SK-N-SH (cell line): ENCODE measurements around the gene KRT36. TPM values are rescaled to one million over a fixed set of nuclear protein-coding genes. Genes with fewer than 3 reads are reported as not detected.

Experiments used
- CTCF ChIA-PET: fragments of 300-600, 350-600 bp; formaldehyde crosslinking; extraction: SDS; loops from one replicate; lab custom pipeline; 2021; lab: Yijun Ruan, JAX
- POLR2A ChIA-PET: fragments of 350-600 bp; sonication (Branson Sonifier 250); formaldehyde crosslinking; extraction: SDS; loops from one replicate; lab custom pipeline; 2020; ENCODE audit warnings: antibody characterized with exemption, inconsistent platforms; lab: Yijun Ruan, JAX
- DNase-seq: peaks from one replicate; pipeline ENCODE4 v3.0.0; 2012
- H2AFZ ChIP-seq: fragments of 200-600 bp; sonication (generic); 2 replicates; pipeline ENCODE4 v1.8.1; 2016; ENCODE audit warnings: antibody characterized with exemption, mild to moderate bottlenecking, low read depth
- H3F3A ChIP-seq: fragments of 200-600 bp; sonication (generic); replicated peaks from 2 replicates; pipeline ENCODE3; 2016; ENCODE audit warnings: antibody characterized with exemption, mild to moderate bottlenecking; ENCODE audit not compliant: insufficient read depth
- H3K27ac ChIP-seq, 2 experiments: fragments of 200-500 bp in 1 of 2; fragments of 200-600 bp in 1 of 2; sonication (Bioruptor generic) in 1 of 2; sonication (generic), shearing (Covaris generic) in 1 of 2; 2 replicates each; pipeline versions ENCODE4 v1.5.1 to v1.6.1; 2014 to 2016; ENCODE audit warnings: low read depth in 2 of 2, inconsistent platforms in 1 of 2, low read length in 1 of 2, mild to moderate bottlenecking in 1 of 2, mixed read lengths in 1 of 2
- H3K27me3 ChIP-seq: fragments of 200-600 bp; sonication (generic), shearing (Covaris generic); 2 replicates; pipeline ENCODE4 v1.6.1; 2016; ENCODE audit warnings: mixed run types; ENCODE audit not compliant: insufficient read depth
- H3K36me3 ChIP-seq, 2 experiments: fragments of 200-500 bp in 1 of 2; fragments of 200-600 bp in 1 of 2; sonication (Bioruptor generic) in 1 of 2; sonication (generic) in 1 of 2; replicated peaks in 1 of 2; 2 replicates each; pipeline versions ENCODE3 to v1.5.1; 2014 to 2016; ENCODE audit warnings: low read length in 1 of 2, mild to moderate bottlenecking in 1 of 2; ENCODE audit not compliant: insufficient read depth in 2 of 2, control insufficient read depth in 1 of 2
- H3K4me1 ChIP-seq, 2 experiments: fragments of 200-500 bp in 1 of 2; fragments of 200-600 bp in 1 of 2; sonication (Bioruptor generic) in 1 of 2; sonication (generic), shearing (Covaris generic) in 1 of 2; 2 replicates each; pipeline versions ENCODE4 v1.5.1 to v1.6.1; 2014 to 2016; ENCODE audit warnings: low read depth in 1 of 2, low read length in 1 of 2, mixed run types in 1 of 2; ENCODE audit not compliant: insufficient read depth in 2 of 2, control insufficient read depth in 1 of 2
- H3K4me2 ChIP-seq: fragments of 200-600 bp; sonication (generic), shearing (Covaris generic); 2 replicates; pipeline ENCODE4 v1.6.1; 2017; ENCODE audit warnings: mixed run types
- H3K4me3 ChIP-seq, 2 experiments: fragments of 200-500 bp in 1 of 2; fragments of 200-600 bp in 1 of 2; sonication (Bioruptor generic) in 1 of 2; sonication (generic), shearing (Covaris generic) in 1 of 2; 2 replicates each; pipeline versions ENCODE4 v1.5.1 to v1.8.1; 2014 to 2016; ENCODE audit warnings: low read depth in 2 of 2, inconsistent platforms in 1 of 2, low read length in 1 of 2, mild to moderate bottlenecking in 1 of 2, mixed read lengths in 1 of 2, moderate library complexity in 1 of 2
- H3K79me2 ChIP-seq: fragments of 200-600 bp; sonication (generic); 2 replicates; pipeline ENCODE4 v1.8.1; 2017; ENCODE audit warnings: mild to moderate bottlenecking; ENCODE audit not compliant: insufficient read depth
- H3K9ac ChIP-seq: fragments of 200-600 bp; sonication (generic); 2 replicates; pipeline ENCODE4 v1.6.1; 2017; ENCODE audit warnings: mixed run types
- H3K9me2 ChIP-seq: fragments of 200-600 bp; sonication (generic); 2 replicates; pipeline ENCODE4 v1.6.1; 2017; ENCODE audit warnings: mixed run types
- H3K9me3 ChIP-seq: fragments of 200-600 bp; sonication (generic); 2 replicates; pipeline ENCODE4 v1.6.1; 2017; ENCODE audit warnings: mixed run types, mild to moderate bottlenecking, moderate library complexity
- H4K20me1 ChIP-seq: fragments of 200-600 bp; sonication (generic); 2 replicates; pipeline ENCODE4 v1.6.1; 2017; ENCODE audit warnings: mild to moderate bottlenecking, mixed run types; ENCODE audit not compliant: insufficient read depth
- CHD2 ChIP-seq: fragments of 150-350 bp; IDR thresholded peaks from 2 replicates; pipeline ENCODE4 v1.6.1; 2018; ENCODE audit warnings: low read length; ENCODE audit not compliant: partially characterized antibody
- ELF1 ChIP-seq: IDR thresholded peaks from 2 replicates; pipeline ENCODE4 v1.4.0; 2012
- FOSL2 ChIP-seq: IDR thresholded peaks from 2 replicates; pipeline ENCODE4 v1.4.0; 2012; ENCODE audit warnings: low read depth, mild to moderate bottlenecking, moderate library complexity, borderline replicate concordance
- GABPA ChIP-seq: IDR thresholded peaks from 2 replicates; pipeline ENCODE4 v1.4.0; 2012; ENCODE audit warnings: low read depth, mild to moderate bottlenecking
- JUND ChIP-seq: IDR thresholded peaks from 2 replicates; pipeline ENCODE4 v1.4.0; 2012
- NRF1 ChIP-seq: IDR thresholded peaks from 2 replicates; pipeline ENCODE4 v1.6.1; 2012; ENCODE audit warnings: low read depth, mild to moderate bottlenecking, low read length
- RFX5 ChIP-seq: IDR thresholded peaks from 2 replicates; pipeline ENCODE4 v1.6.1; 2012; ENCODE audit warnings: mild to moderate bottlenecking, improper control_type of control experiment, low read length
- RXRA ChIP-seq: IDR thresholded peaks from 2 replicates; pipeline ENCODE4 v1.4.0; 2012; ENCODE audit warnings: low read depth, mild to moderate bottlenecking, borderline replicate concordance
- TAF1 ChIP-seq: IDR thresholded peaks from 2 replicates; pipeline ENCODE4 v1.6.1; 2012; ENCODE audit warnings: low read depth, mild to moderate bottlenecking, low read length, moderate library complexity, borderline replicate concordance
- TCF12 ChIP-seq: IDR thresholded peaks from 2 replicates; pipeline ENCODE4 v1.4.0; 2012
- TEAD4 ChIP-seq: IDR thresholded peaks from 2 replicates; pipeline ENCODE4 v1.4.0; 2012; ENCODE audit warnings: mild to moderate bottlenecking, borderline replicate concordance; ENCODE audit not compliant: insufficient read depth
- YY1 ChIP-seq: IDR thresholded peaks from 2 replicates; pipeline ENCODE4 v1.4.0; 2012; ENCODE audit warnings: low read depth, mild to moderate bottlenecking
- polyA plus RNA-seq, 3 experiments: library from polyadenylated mRNA; depleted of rRNA; stranded (reverse); fragments of >200 nt; gene quantifications; 2 replicates each; pipeline ENCODE4 v1.2.3, GENCODE V29; 2012
- TF ChIP-seq, protein P1 (sequence below): fragments of 150-350 bp; IDR thresholded peaks from 2 replicates; pipeline ENCODE4 v1.6.1; 2016; ENCODE audit warnings: mild to moderate bottlenecking, low read depth, low read length
- TF ChIP-seq, protein P2 (sequence below): IDR thresholded peaks from 2 replicates; pipeline ENCODE4 v1.4.0; 2012; ENCODE audit warnings: low read depth, borderline replicate concordance
- TF ChIP-seq, protein P3 (sequence below): fragments of 150-350 bp; IDR thresholded peaks from 2 replicates; pipeline ENCODE4 v1.6.1; 2017; ENCODE audit warnings: antibody characterized with exemption, low read length, low read depth, borderline replicate concordance
- TF ChIP-seq, protein P4 (sequence below): fragments of 200-600 bp; sonication (generic); IDR thresholded peaks from 2 replicates; pipeline ENCODE4 v1.6.1; 2017; ENCODE audit warnings: antibody characterized with exemption, mild to moderate bottlenecking, moderate library complexity

The KRT36 gene
- polyA plus RNA-seq, 1 of the 3 experiments (the other 2 are of a cell fraction), result not detected

DNA sequence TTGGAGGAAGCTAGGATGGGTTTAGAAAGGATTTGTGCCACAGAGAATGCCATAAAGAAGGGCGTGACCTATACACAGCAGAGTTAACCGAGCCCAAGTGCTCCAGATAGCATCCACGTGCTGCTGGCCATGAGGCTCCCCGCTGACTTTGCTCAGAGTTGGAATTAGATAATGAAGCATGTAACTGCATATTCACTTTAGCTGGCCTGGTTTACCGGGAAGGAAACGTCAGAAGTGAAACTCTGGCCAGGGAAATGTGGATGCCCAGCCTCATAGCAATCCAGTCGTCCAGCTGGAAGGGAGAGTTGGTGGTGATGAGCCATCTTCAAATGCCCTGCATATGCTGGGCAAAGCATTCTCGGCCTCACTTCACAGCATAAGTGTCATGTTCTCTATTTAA, 14.8 kb downstream of the KRT36 start (continued):
- TF ChIP-seq, protein P1, sequence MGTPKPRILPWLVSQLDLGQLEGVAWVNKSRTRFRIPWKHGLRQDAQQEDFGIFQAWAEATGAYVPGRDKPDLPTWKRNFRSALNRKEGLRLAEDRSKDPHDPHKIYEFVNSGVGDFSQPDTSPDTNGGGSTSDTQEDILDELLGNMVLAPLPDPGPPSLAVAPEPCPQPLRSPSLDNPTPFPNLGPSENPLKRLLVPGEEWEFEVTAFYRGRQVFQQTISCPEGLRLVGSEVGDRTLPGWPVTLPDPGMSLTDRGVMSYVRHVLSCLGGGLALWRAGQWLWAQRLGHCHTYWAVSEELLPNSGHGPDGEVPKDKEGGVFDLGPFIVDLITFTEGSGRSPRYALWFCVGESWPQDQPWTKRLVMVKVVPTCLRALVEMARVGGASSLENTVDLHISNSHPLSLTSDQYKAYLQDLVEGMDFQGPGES, result no peak
- TF ChIP-seq CHD2, result no peak

DNA sequence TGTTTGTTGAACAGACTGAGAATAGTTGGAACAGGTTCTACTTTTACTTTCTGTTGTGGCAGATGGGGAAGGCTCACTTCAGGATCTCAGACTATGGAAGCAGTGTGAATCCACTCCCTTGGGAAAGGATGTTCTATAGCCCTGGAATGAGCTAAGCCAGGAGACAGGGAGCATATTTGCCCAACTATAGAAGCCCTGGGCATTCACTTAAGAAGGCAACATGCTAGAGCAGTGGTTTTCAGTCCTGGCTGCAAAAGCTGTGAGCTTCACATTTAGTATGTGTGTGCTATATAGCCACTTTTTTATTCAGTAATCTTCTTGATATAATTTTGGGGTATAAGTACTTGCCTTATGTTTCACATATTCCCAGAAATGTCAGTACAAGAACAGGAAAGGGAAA, 21.4 kb downstream of the KRT36 start:
- CTCF ChIA-PET, result interaction anchor here (0.7 to 2.4 kb wide), 2 partner anchors 35 to 81 kb away, joined by 3 to 11 read pairs; no protein-coding TSS in a partner anchor
- TF ChIP-seq, protein P2, sequence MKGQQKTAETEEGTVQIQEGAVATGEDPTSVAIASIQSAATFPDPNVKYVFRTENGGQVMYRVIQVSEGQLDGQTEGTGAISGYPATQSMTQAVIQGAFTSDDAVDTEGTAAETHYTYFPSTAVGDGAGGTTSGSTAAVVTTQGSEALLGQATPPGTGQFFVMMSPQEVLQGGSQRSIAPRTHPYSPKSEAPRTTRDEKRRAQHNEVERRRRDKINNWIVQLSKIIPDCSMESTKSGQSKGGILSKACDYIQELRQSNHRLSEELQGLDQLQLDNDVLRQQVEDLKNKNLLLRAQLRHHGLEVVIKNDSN, result no peak
- no peak for TF ChIP-seq RXRA
- no peak for TF ChIP-seq JUND
- TF ChIP-seq RFX5, result no peak
- TF ChIP-seq YY1, result no peak
- TF ChIP-seq, protein P3, sequence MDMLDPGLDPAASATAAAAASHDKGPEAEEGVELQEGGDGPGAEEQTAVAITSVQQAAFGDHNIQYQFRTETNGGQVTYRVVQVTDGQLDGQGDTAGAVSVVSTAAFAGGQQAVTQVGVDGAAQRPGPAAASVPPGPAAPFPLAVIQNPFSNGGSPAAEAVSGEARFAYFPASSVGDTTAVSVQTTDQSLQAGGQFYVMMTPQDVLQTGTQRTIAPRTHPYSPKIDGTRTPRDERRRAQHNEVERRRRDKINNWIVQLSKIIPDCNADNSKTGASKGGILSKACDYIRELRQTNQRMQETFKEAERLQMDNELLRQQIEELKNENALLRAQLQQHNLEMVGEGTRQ, result no peak
- TF ChIP-seq TCF12, result no peak
- no peak for TF ChIP-seq GABPA
- no peak for TF ChIP-seq ELF1
- TF ChIP-seq FOSL2, result no peak
- TF ChIP-seq, protein P4, sequence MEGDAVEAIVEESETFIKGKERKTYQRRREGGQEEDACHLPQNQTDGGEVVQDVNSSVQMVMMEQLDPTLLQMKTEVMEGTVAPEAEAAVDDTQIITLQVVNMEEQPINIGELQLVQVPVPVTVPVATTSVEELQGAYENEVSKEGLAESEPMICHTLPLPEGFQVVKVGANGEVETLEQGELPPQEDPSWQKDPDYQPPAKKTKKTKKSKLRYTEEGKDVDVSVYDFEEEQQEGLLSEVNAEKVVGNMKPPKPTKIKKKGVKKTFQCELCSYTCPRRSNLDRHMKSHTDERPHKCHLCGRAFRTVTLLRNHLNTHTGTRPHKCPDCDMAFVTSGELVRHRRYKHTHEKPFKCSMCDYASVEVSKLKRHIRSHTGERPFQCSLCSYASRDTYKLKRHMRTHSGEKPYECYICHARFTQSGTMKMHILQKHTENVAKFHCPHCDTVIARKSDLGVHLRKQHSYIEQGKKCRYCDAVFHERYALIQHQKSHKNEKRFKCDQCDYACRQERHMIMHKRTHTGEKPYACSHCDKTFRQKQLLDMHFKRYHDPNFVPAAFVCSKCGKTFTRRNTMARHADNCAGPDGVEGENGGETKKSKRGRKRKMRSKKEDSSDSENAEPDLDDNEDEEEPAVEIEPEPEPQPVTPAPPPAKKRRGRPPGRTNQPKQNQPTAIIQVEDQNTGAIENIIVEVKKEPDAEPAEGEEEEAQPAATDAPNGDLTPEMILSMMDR, result no peak
- no peak for TF ChIP-seq TEAD4
- TF ChIP-seq NRF1, result no peak
- no peak for TF ChIP-seq TAF1
- TF ChIP-seq, all 33 proteins: peak for 0

More for the DNA sequence above, 21.4 kb downstream of the KRT36 start:
- Histone ChIP-seq H3F3A (no peaks in the 10 kb centered on the region), H3K27me3 (no peaks in the 10 kb centered on the region), H3K9me3 (no peaks in the 10 kb centered on the region; the same call in 1 of the 2 replicates), H2AFZ (no peak overlapping the region), H3K36me3 (no peaks in the 10 kb centered on the region), H3K9ac (no peak overlapping the region), H3K4me2 (no peak overlapping the region), H3K9me2 (no peaks in the 10 kb centered on the region), H3K27ac (no peak overlapping the region), H3K79me2 (no peaks in the 10 kb centered on the region), H4K20me1 (no peaks in the 10 kb centered on the region), H3K4me3 (no peak overlapping the region), H3K4me1 (peaks cover 11% of the 10 kb centered on the region in 2 experiments; a peak in 2 of 4 replicates)
- DNase-seq, result no peak
- POLR2A ChIA-PET, result no interaction called here
